Common myeloid progenitor, CD34-positive (primary cell): Measurements from ENCODE around the gene BOK.

Source experiments
- CTCF ChIA-PET: fragments of 350-600 bp; sonication (Branson Sonifier 250); formaldehyde crosslinking; loops from one replicate; lab custom pipeline; 2021; ENCODE audit warnings: antibody characterized with exemption; lab: Charles Lee
- POLR2A ChIA-PET: fragments of 350-600 bp; sonication (Branson Sonifier 250); formaldehyde crosslinking; loops from one replicate; lab custom pipeline; 2021; ENCODE audit warnings: antibody characterized with exemption; lab: Charles Lee
- DNase-seq, 3 donors: peaks; one replicate each; pipeline versions ENCODE4 v3.0.0 to v3.0.0-alpha.2; 2013
- H3K27ac ChIP-seq, 2 experiments: 1 replicate in 1 of 2; 2 replicates in 1 of 2; pipeline ENCODE4 v1.7.0; 2013; ENCODE audit warnings: inconsistent platforms in 2 of 2, low read length in 2 of 2, mild to moderate bottlenecking in 2 of 2, low read depth in 1 of 2, moderate library complexity in 1 of 2; ENCODE audit not compliant: severe bottlenecking in 2 of 2, insufficient read depth in 1 of 2, poor library complexity in 1 of 2
- H3K27me3 ChIP-seq, 5 experiments: replicated peaks in 2 of 5; 1 replicate in 3 of 5; 2 replicates in 2 of 5; pipeline versions ENCODE4 v1.6.1 to v1.7.0; 2013; ENCODE audit warnings: low read length in 4 of 5, mild to moderate bottlenecking in 2 of 5, moderate library complexity in 2 of 5, inconsistent platforms in 1 of 5; ENCODE audit not compliant: insufficient read depth in 5 of 5, control insufficient read depth in 4 of 5
- H3K36me3 ChIP-seq, 4 experiments: 1 replicate in 2 of 4; 2 replicates in 2 of 4; pipeline versions ENCODE4 v1.6.1 to v1.7.0; 2013; ENCODE audit warnings: low read length in 3 of 4, control low read depth in 1 of 4, mild to moderate bottlenecking in 1 of 4; ENCODE audit not compliant: control insufficient read depth in 4 of 4, insufficient read depth in 4 of 4
- H3K4me1 ChIP-seq, 4 experiments: 1 replicate in 3 of 4; 2 replicates in 1 of 4; pipeline versions ENCODE4 v1.6.1 to v1.7.1; 2013; ENCODE audit warnings: low read length in 3 of 4, mild to moderate bottlenecking in 3 of 4, control low read depth in 1 of 4, inconsistent platforms in 1 of 4, moderate library complexity in 1 of 4; ENCODE audit not compliant: control insufficient read depth in 4 of 4, insufficient read depth in 4 of 4; ENCODE audit errors: control extremely low read depth in 1 of 4
- H3K4me3 ChIP-seq, 7 experiments: 1 replicate in 4 of 7; 2 replicates in 3 of 7; pipeline versions ENCODE4 v1.5.1 to v1.7.0; 2013; ENCODE audit warnings: mild to moderate bottlenecking in 7 of 7, low read length in 6 of 7, moderate library complexity in 6 of 7, inconsistent platforms in 2 of 7, low read depth in 2 of 7, control low read depth in 1 of 7; ENCODE audit not compliant: insufficient read depth in 4 of 7, control insufficient read depth in 1 of 7; ENCODE audit errors: extremely low read depth in 1 of 7
- H3K9me3 ChIP-seq, 5 experiments: 1 replicate in 4 of 5; 2 replicates in 1 of 5; pipeline versions ENCODE4 v1.6.1 to v1.7.1; 2013; ENCODE audit warnings: low read length in 4 of 5, mild to moderate bottlenecking in 2 of 5, inconsistent platforms in 1 of 5, low read depth in 1 of 5, moderate library complexity in 1 of 5; ENCODE audit not compliant: control insufficient read depth in 4 of 5, insufficient read depth in 2 of 5; ENCODE audit errors: control extremely low read depth in 1 of 5
- WGBS: methylation state at CpG from one replicate; pipeline ENCODE4 v1.1.5; 2013; ENCODE audit not compliant: insufficient coverage; 5-methylcytosine and 5-hydroxymethylcytosine counted together

Gene BOK

GRCh38 chr2:241560162-241560882 lies 1.8 kb downstream of the BOK start:
- WGBS, result 82% methylated on average over 15 of the region's 18 CpGs
- CTCF ChIA-PET, result no interaction called here
- Histone ChIP-seq H3K27ac (no peak overlapping the region), H3K36me3 (peaks cover 0 to 4% (median 0%) of the 10 kb centered on the region in 4 experiments), H3K4me3 (no peak overlapping the region), H3K27me3 (peaks cover 3 to 59% (median 20%) of the 10 kb centered on the region in 5 experiments), H3K9me3 (peaks cover 1 to 27% (median 19%) of the 10 kb centered on the region in 5 experiments), H3K4me1 (peaks cover 0 to 13% (median 10%) of the 10 kb centered on the region in 4 experiments)
- no peak for DNase-seq
- POLR2A ChIA-PET, result no interaction called here

- 88% methylated on average over 14 of the region's 19 CpGs for WGBS
- CTCF ChIA-PET, result no interaction called here
- Histone ChIP-seq H3K9me3 (peaks cover 1 to 22% (median 16%) of the 10 kb centered on the region in 5 experiments), H3K4me1 (peaks cover 0 to 13% (median 10%) of the 10 kb centered on the region in 4 experiments), H3K4me3 (no peak overlapping the region), H3K36me3 (peaks cover 0 to 4% (median 0%) of the 10 kb centered on the region in 4 experiments), H3K27me3 (peaks cover 3 to 55% (median 19%) of the 10 kb centered on the region in 5 experiments), H3K27ac (no peak overlapping the region)
- POLR2A ChIA-PET, result no interaction called here
- no peak for DNase-seq
These were observed 2.4 kb downstream of the BOK start for GRCh38 chr2:241560883-241561474.

GRCh38 chr2:241561832-241562231 lies 3.3 kb downstream of the BOK start:
- peaks cover 0 to 53% (median 18%) of the 10 kb centered on the region in 5 experiments for H3K27me3 ChIP-seq
- 83% methylated on average over 17 of the region's 18 CpGs for WGBS
- H3K27ac ChIP-seq, result no peak overlapping the region
- ChIA-PET POLR2A (no interaction called here), CTCF (interaction anchor here (0.8 kb wide), 1 partner anchor 18 kb away, joined by 3 read pairs; no protein-coding TSS in a partner anchor)
- no peak overlapping the region for H3K4me3 ChIP-seq
- DNase-seq, result no peak
- H3K4me1 ChIP-seq, result peaks cover 0 to 13% (median 10%) of the 10 kb centered on the region in 4 experiments
- H3K9me3 ChIP-seq, result peaks cover 0 to 16% (median 10%) of the 10 kb centered on the region in 5 experiments
- peaks cover 0 to 4% (median 0%) of the 10 kb centered on the region in 4 experiments for H3K36me3 ChIP-seq

- Histone ChIP-seq H3K36me3 (peaks cover 0 to 4% (median 0%) of the 10 kb centered on the region in 4 experiments), H3K4me3 (no peak overlapping the region), H3K9me3 (peaks cover 0 to 10% (median 7%) of the 10 kb centered on the region in 5 experiments), H3K27me3 (peaks cover 0 to 50% (median 16%) of the 10 kb centered on the region in 5 experiments), H3K27ac (no peak overlapping the region), H3K4me1 (peaks cover 0 to 13% (median 10%) of the 10 kb centered on the region in 4 experiments)
- CTCF ChIA-PET, result interaction anchor here (0.8 kb wide), 1 partner anchor 18 kb away, joined by 3 read pairs; no protein-coding TSS in a partner anchor
- WGBS, result 88% methylated on average over 22 of the region's 23 CpGs
- DNase-seq, result no peak
- POLR2A ChIA-PET, result no interaction called here
These were observed 3.8 kb downstream of the BOK start for GRCh38 chr2:241562269-241562891.

- H3K36me3 ChIP-seq, result no peaks in the 10 kb centered on the region
- POLR2A ChIA-PET, result no interaction called here
- CTCF ChIA-PET, result no interaction called here
- H3K27me3 ChIP-seq, result peaks cover 0 to 43% (median 12%) of the 10 kb centered on the region in 5 experiments
- H3K4me3 ChIP-seq, result no peak overlapping the region
- peaks cover 0 to 3% (median under 1%) of the 10 kb centered on the region in 5 experiments for H3K9me3 ChIP-seq
- H3K27ac ChIP-seq, result no peak overlapping the region
- no peak for DNase-seq
- H3K4me1 ChIP-seq, result peaks cover 0 to 13% (median 10%) of the 10 kb centered on the region in 4 experiments
- 91% methylated on average over 11 of the region's 13 CpGs for WGBS
These were observed 4.5 kb downstream of the BOK start for GRCh38 chr2:241563031-241563507.

- Histone ChIP-seq H3K36me3 (no peaks in the 10 kb centered on the region), H3K9me3 (no peaks in the 10 kb centered on the region), H3K4me3 (no peak overlapping the region), H3K27ac (no peak overlapping the region), H3K27me3 (peaks cover 0 to 38% (median 8%) of the 10 kb centered on the region in 5 experiments), H3K4me1 (peaks cover 0 to 11% (median 9%) of the 10 kb centered on the region in 4 experiments)
- ChIA-PET CTCF (no interaction called here), POLR2A (no interaction called here)
- DNase-seq, result no peak
- WGBS, result 89% methylated on average over 10 of the region's 10 CpGs
These were observed 5.0 kb downstream of the BOK start for GRCh38 chr2:241563571-241563980.
